Activated naive CD8-positive, alpha-beta T cell treated with anti-CD3 and anti-CD28 coated beads, Interleukin-2, amount 10 ng/mL, durations not matched to agents 7 days and 5 days (primary cell): ENCODE data around the gene LRRC28. TPM values are rescaled to one million over a fixed set of nuclear protein-coding genes. Genes with fewer than 3 reads are reported as not detected.

Experiments used
- ATAC-seq: fragments of 150-1000 bp; cut with Tn5 transposase; one replicate; pipeline ENCODE4 v1.10.0; 2021; ENCODE audit warnings: low read depth, moderate library complexity
- POLR2A ChIA-PET: fragments of 350-600 bp; sonication (Branson Sonifier 250); formaldehyde crosslinking; loops from one replicate; lab custom pipeline; 2021; ENCODE audit warnings: antibody characterized with exemption; lab: Charles Lee
- DNase-seq: peaks from one replicate; pipeline ENCODE4 v3.0.0; 2021
- H3K27ac Mint-ChIP-seq: one replicate; pipeline ENCODE4 v1.8.0; 2022; ENCODE audit warnings: mild to moderate bottlenecking, mixed read lengths
- H3K27me3 Mint-ChIP-seq: one replicate; pipeline ENCODE4 v1.8.0; 2022; ENCODE audit warnings: mild to moderate bottlenecking, moderate library complexity, mixed read lengths
- H3K36me3 Mint-ChIP-seq: one replicate; pipeline ENCODE4 v1.8.0; 2021; ENCODE audit warnings: mild to moderate bottlenecking, mixed read lengths
- H3K4me1 Mint-ChIP-seq: one replicate; pipeline ENCODE4 v1.8.0; 2021; ENCODE audit warnings: mixed read lengths
- H3K4me3 Mint-ChIP-seq: one replicate; pipeline ENCODE4 v1.8.0; 2022; ENCODE audit warnings: mild to moderate bottlenecking, moderate library complexity, mixed read lengths
- H3K9me3 Mint-ChIP-seq: one replicate; pipeline ENCODE4 v1.8.0; 2021; ENCODE audit warnings: mixed read lengths
- total RNA-seq, 2 experiments: library from RNA; stranded (reverse); gene quantifications; one replicate each; pipeline ENCODE4 v1.2.3, GENCODE V29; 2021

Gene LRRC28
- total RNA-seq, 2 experiments from 2014 or later, result 18.0 to 20.3 TPM

GRCh38 chr15:99345242-99345641 lies 94.0 kb downstream of the LRRC28 start:
- Mint-ChIP-seq H3K36me3 (peaks cover 5% of the 10 kb centered on the region), H3K9me3 (no peaks in the 10 kb centered on the region), H3K27me3 (no peaks in the 10 kb centered on the region), H3K4me3 (no peak overlapping the region), H3K4me1 (peaks cover 1% of the 10 kb centered on the region), H3K27ac (no peak overlapping the region)
- ATAC-seq, result no peak
- POLR2A ChIA-PET, result no interaction called here
- no peak for DNase-seq

- Mint-ChIP-seq H3K4me3 (no peak overlapping the region), H3K9me3 (no peaks in the 10 kb centered on the region), H3K27ac (no peak overlapping the region), H3K27me3 (no peaks in the 10 kb centered on the region), H3K36me3 (peaks cover 5% of the 10 kb centered on the region), H3K4me1 (peaks cover 1% of the 10 kb centered on the region)
- POLR2A ChIA-PET, result no interaction called here
- no peak for ATAC-seq
- no peak for DNase-seq
Measured at GRCh38 chr15:99345832-99346462, 94.7 kb downstream of the LRRC28 start.

- Mint-ChIP-seq H3K4me3 (no peak overlapping the region), H3K27me3 (no peaks in the 10 kb centered on the region), H3K4me1 (peaks cover 1% of the 10 kb centered on the region), H3K27ac (no peak overlapping the region), H3K9me3 (no peaks in the 10 kb centered on the region), H3K36me3 (peaks cover 7% of the 10 kb centered on the region)
- POLR2A ChIA-PET, result no interaction called here
- ATAC-seq (no peak), DNase-seq (no peak)
Measured at GRCh38 chr15:99347574-99347973, 96.3 kb downstream of the LRRC28 start.

- POLR2A ChIA-PET, result no interaction called here
- peaks cover 10% of the 10 kb centered on the region for H3K36me3 Mint-ChIP-seq
- peaks cover 1% of the 10 kb centered on the region for H3K4me1 Mint-ChIP-seq
- H3K9me3 Mint-ChIP-seq, result no peaks in the 10 kb centered on the region
- no peaks in the 10 kb centered on the region for H3K27me3 Mint-ChIP-seq
- no peak for ATAC-seq
- DNase-seq, result no peak
- H3K27ac Mint-ChIP-seq, result no peak overlapping the region
- no peak overlapping the region for H3K4me3 Mint-ChIP-seq
Measured at GRCh38 chr15:99348412-99348811, 97.1 kb downstream of the LRRC28 start.

- ATAC-seq (no peak), DNase-seq (no peak)
- H3K9me3 Mint-ChIP-seq, result no peaks in the 10 kb centered on the region
- H3K36me3 Mint-ChIP-seq, result peaks cover 12% of the 10 kb centered on the region
- POLR2A ChIA-PET, result no interaction called here
- no peaks in the 10 kb centered on the region for H3K27me3 Mint-ChIP-seq
- H3K4me1 Mint-ChIP-seq, result no peaks in the 10 kb centered on the region
- no peak overlapping the region for H3K4me3 Mint-ChIP-seq
- no peak overlapping the region for H3K27ac Mint-ChIP-seq
Measured at GRCh38 chr15:99350408-99350807, 99.1 kb downstream of the LRRC28 start.

GRCh38 chr15:99359769-99360168 lies 108.5 kb downstream of the LRRC28 start:
- POLR2A ChIA-PET, result no interaction called here
- Mint-ChIP-seq H3K4me1 (peaks cover 5% of the 10 kb centered on the region), H3K27me3 (no peaks in the 10 kb centered on the region), H3K27ac (no peak overlapping the region), H3K4me3 (no peak overlapping the region), H3K36me3 (peaks cover 15% of the 10 kb centered on the region), H3K9me3 (no peaks in the 10 kb centered on the region)
- no peak for DNase-seq
- no peak for ATAC-seq

- Mint-ChIP-seq H3K27ac (no peak overlapping the region), H3K4me1 (peaks cover 5% of the 10 kb centered on the region), H3K27me3 (no peaks in the 10 kb centered on the region), H3K9me3 (peaks cover 5% of the 10 kb centered on the region), H3K36me3 (peaks cover 16% of the 10 kb centered on the region), H3K4me3 (no peak overlapping the region)
- no peak for ATAC-seq
- POLR2A ChIA-PET, result no interaction called here
- no peak for DNase-seq
Measured at GRCh38 chr15:99361545-99362185, 110.4 kb downstream of the LRRC28 start.

- H3K27me3 Mint-ChIP-seq, result no peaks in the 10 kb centered on the region
- peaks cover 31% of the 10 kb centered on the region for H3K36me3 Mint-ChIP-seq
- H3K4me3 Mint-ChIP-seq, result no peak overlapping the region
- no peak overlapping the region for H3K27ac Mint-ChIP-seq
- POLR2A ChIA-PET, result no interaction called here
- ATAC-seq (no peak), DNase-seq (no peak)
- H3K4me1 Mint-ChIP-seq, result peaks cover 2% of the 10 kb centered on the region
- peaks cover 13% of the 10 kb centered on the region for H3K9me3 Mint-ChIP-seq
Measured at GRCh38 chr15:99365242-99365641, 114.0 kb downstream of the LRRC28 start.

GRCh38 chr15:99366013-99366412 lies 114.7 kb downstream of the LRRC28 start:
- no peak overlapping the region for H3K4me3 Mint-ChIP-seq
- H3K27me3 Mint-ChIP-seq, result no peaks in the 10 kb centered on the region
- no peak for DNase-seq
- H3K9me3 Mint-ChIP-seq, result peaks cover 13% of the 10 kb centered on the region
- H3K36me3 Mint-ChIP-seq, result peaks cover 31% of the 10 kb centered on the region
- POLR2A ChIA-PET, result no interaction called here
- no peak for ATAC-seq
- H3K27ac Mint-ChIP-seq, result no peak overlapping the region
- peaks cover 2% of the 10 kb centered on the region for H3K4me1 Mint-ChIP-seq

- POLR2A ChIA-PET, result no interaction called here
- ATAC-seq (no peak), DNase-seq (no peak)
- Mint-ChIP-seq H3K4me1 (peaks cover 10% of the 10 kb centered on the region), H3K27ac (no peak overlapping the region), H3K27me3 (no peaks in the 10 kb centered on the region), H3K36me3 (peaks cover 28% of the 10 kb centered on the region), H3K4me3 (no peak overlapping the region), H3K9me3 (peaks cover 13% of the 10 kb centered on the region)
Measured at GRCh38 chr15:99368743-99369142, 117.5 kb downstream of the LRRC28 start.

GRCh38 chr15:99369196-99369595 lies 117.9 kb downstream of the LRRC28 start:
- POLR2A ChIA-PET, result no interaction called here
- H3K4me3 Mint-ChIP-seq, result no peak overlapping the region
- peaks cover 10% of the 10 kb centered on the region for H3K4me1 Mint-ChIP-seq
- no peaks in the 10 kb centered on the region for H3K27me3 Mint-ChIP-seq
- no peak overlapping the region for H3K27ac Mint-ChIP-seq
- ATAC-seq, result no peak
- H3K9me3 Mint-ChIP-seq, result peaks cover 13% of the 10 kb centered on the region
- peaks cover 26% of the 10 kb centered on the region for H3K36me3 Mint-ChIP-seq
- no peak for DNase-seq

- Mint-ChIP-seq H3K9me3 (peaks cover 20% of the 10 kb centered on the region), H3K4me3 (no peak overlapping the region), H3K27me3 (no peaks in the 10 kb centered on the region), H3K27ac (no peak overlapping the region), H3K36me3 (peaks cover 32% of the 10 kb centered on the region), H3K4me1 (peaks cover 10% of the 10 kb centered on the region)
- POLR2A ChIA-PET, result no interaction called here
- DNase-seq, result no peak
- no peak for ATAC-seq
Measured at GRCh38 chr15:99371180-99372103, 120.2 kb downstream of the LRRC28 start.

- H3K36me3 Mint-ChIP-seq, result peaks cover 19% of the 10 kb centered on the region
- peaks cover 7% of the 10 kb centered on the region for H3K9me3 Mint-ChIP-seq
- H3K27me3 Mint-ChIP-seq, result no peaks in the 10 kb centered on the region
- H3K4me3 Mint-ChIP-seq, result no peak overlapping the region
- peaks cover 9% of the 10 kb centered on the region for H3K4me1 Mint-ChIP-seq
- DNase-seq (no peak), ATAC-seq (no peak)
- POLR2A ChIA-PET, result no interaction called here
- no peak overlapping the region for H3K27ac Mint-ChIP-seq
Measured at GRCh38 chr15:99385005-99385669, 133.9 kb downstream of the LRRC28 start.
